Measurements from ENCODE around the gene PSIP1.

The PSIP1 gene

GRCh38 chr9:15480028-15480427 is 30.7 kb downstream of the PSIP1 start:
- H3K9me3 ChIP-seq (ENCODE audit: insufficient read depth, low read length, severe bottlenecking) = no peaks in the 10 kb centered on the region
- H3K4me2 ChIP-seq (ENCODE audit: insufficient read depth, low read length) = no peak overlapping the region
- no peaks in the 10 kb centered on the region for H3K4me1 ChIP-seq (ENCODE audit: insufficient read depth, low read length)
- H3K36me3 ChIP-seq (ENCODE audit: insufficient read depth, low read length) = peaks cover 83% of the 10 kb centered on the region
- TF ChIP-seq EZH2 (IDR thresholded peaks at IDR 0.05; ENCODE audit: borderline replicate concordance, low read depth, low read length, severe bottlenecking) = no peak
- TF ChIP-seq, protein P1, sequence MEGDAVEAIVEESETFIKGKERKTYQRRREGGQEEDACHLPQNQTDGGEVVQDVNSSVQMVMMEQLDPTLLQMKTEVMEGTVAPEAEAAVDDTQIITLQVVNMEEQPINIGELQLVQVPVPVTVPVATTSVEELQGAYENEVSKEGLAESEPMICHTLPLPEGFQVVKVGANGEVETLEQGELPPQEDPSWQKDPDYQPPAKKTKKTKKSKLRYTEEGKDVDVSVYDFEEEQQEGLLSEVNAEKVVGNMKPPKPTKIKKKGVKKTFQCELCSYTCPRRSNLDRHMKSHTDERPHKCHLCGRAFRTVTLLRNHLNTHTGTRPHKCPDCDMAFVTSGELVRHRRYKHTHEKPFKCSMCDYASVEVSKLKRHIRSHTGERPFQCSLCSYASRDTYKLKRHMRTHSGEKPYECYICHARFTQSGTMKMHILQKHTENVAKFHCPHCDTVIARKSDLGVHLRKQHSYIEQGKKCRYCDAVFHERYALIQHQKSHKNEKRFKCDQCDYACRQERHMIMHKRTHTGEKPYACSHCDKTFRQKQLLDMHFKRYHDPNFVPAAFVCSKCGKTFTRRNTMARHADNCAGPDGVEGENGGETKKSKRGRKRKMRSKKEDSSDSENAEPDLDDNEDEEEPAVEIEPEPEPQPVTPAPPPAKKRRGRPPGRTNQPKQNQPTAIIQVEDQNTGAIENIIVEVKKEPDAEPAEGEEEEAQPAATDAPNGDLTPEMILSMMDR (IDR thresholded peaks at IDR 0.05; ENCODE audit: borderline replicate concordance, extremely low read depth, low read length, poor library complexity, severe bottlenecking) = no peak
- no peaks in the 10 kb centered on the region for H3K27me3 ChIP-seq (ENCODE audit: insufficient read depth, low read length, poor library complexity)
- no peak for DNase-seq
- no peak overlapping the region for H3K27ac ChIP-seq (ENCODE audit: low read length)
- H3K79me2 ChIP-seq (ENCODE audit: insufficient read depth, low read length) = peaks cover 38% of the 10 kb centered on the region
- no peak for ATAC-seq (ENCODE audit: insufficient read depth, low read depth)
- H3K4me3 ChIP-seq (ENCODE audit: low read depth in 1 of 2, low read length in 2 of 2) = no peak overlapping the region
- peaks cover 12% of the 10 kb centered on the region; the same call in 1 of the 2 replicates for H4K20me1 ChIP-seq (ENCODE audit: insufficient read depth, low read length)
- no peak overlapping the region for H2AFZ ChIP-seq (ENCODE audit: low read depth, low read length)
- no peak overlapping the region for H3K9ac ChIP-seq (ENCODE audit: low read depth, low read length)

GRCh38 chr9:15475923-15476536 is 34.7 kb downstream of the PSIP1 start:
- Histone ChIP-seq H3K9ac (ENCODE audit: low read depth, low read length) (no peak overlapping the region), H3K4me2 (ENCODE audit: insufficient read depth, low read length) (no peak overlapping the region), H3K36me3 (ENCODE audit: insufficient read depth, low read length) (peaks cover 87% of the 10 kb centered on the region), H3K4me1 (ENCODE audit: insufficient read depth, low read length) (no peaks in the 10 kb centered on the region), H3K9me3 (ENCODE audit: insufficient read depth, low read length, severe bottlenecking) (no peaks in the 10 kb centered on the region), H4K20me1 (ENCODE audit: insufficient read depth, low read length) (no peaks in the 10 kb centered on the region; the same call in 1 of the 2 replicates), H2AFZ (ENCODE audit: low read depth, low read length) (no peak overlapping the region), H3K27me3 (ENCODE audit: insufficient read depth, low read length, poor library complexity) (no peaks in the 10 kb centered on the region), H3K4me3 (ENCODE audit: low read depth in 1 of 2, low read length in 2 of 2) (no peak overlapping the region), H3K79me2 (ENCODE audit: insufficient read depth, low read length) (peaks cover 15% of the 10 kb centered on the region; the same call in 1 of the 2 replicates), H3K27ac (ENCODE audit: low read length) (no peak overlapping the region)
- no peak for ATAC-seq (ENCODE audit: insufficient read depth, low read depth)
- no peak for DNase-seq
- no peak for TF ChIP-seq EZH2 (IDR thresholded peaks at IDR 0.05; ENCODE audit: borderline replicate concordance, low read depth, low read length, severe bottlenecking)
- TF ChIP-seq, protein P1 (IDR thresholded peaks at IDR 0.05; ENCODE audit: borderline replicate concordance, extremely low read depth, low read length, poor library complexity, severe bottlenecking) = no peak

GRCh38 chr9:15469862-15470261 is 40.9 kb downstream of the PSIP1 start:
- no peak for TF ChIP-seq EZH2 (IDR thresholded peaks at IDR 0.05; ENCODE audit: borderline replicate concordance, low read depth, low read length, severe bottlenecking)
- TF ChIP-seq, protein P1 (IDR thresholded peaks at IDR 0.05; ENCODE audit: borderline replicate concordance, extremely low read depth, low read length, poor library complexity, severe bottlenecking) = no peak
- no peak overlapping the region for H3K4me3 ChIP-seq (ENCODE audit: low read depth in 1 of 2, low read length in 2 of 2)
- H3K36me3 ChIP-seq (ENCODE audit: insufficient read depth, low read length) = peaks cover 92% of the 10 kb centered on the region
- no peak overlapping the region for H2AFZ ChIP-seq (ENCODE audit: low read depth, low read length)
- no peak overlapping the region for H3K9ac ChIP-seq (ENCODE audit: low read depth, low read length)
- no peaks in the 10 kb centered on the region for H3K9me3 ChIP-seq (ENCODE audit: insufficient read depth, low read length, severe bottlenecking)
- H3K27me3 ChIP-seq (ENCODE audit: insufficient read depth, low read length, poor library complexity) = no peaks in the 10 kb centered on the region
- H3K79me2 ChIP-seq (ENCODE audit: insufficient read depth, low read length) = no peaks in the 10 kb centered on the region
- no peak overlapping the region for H3K27ac ChIP-seq (ENCODE audit: low read length)
- no peak for DNase-seq
- no peak overlapping the region for H3K4me2 ChIP-seq (ENCODE audit: insufficient read depth, low read length)
- no peak for ATAC-seq (ENCODE audit: insufficient read depth, low read depth)
- no peaks in the 10 kb centered on the region; the same call in 1 of the 2 replicates for H4K20me1 ChIP-seq (ENCODE audit: insufficient read depth, low read length)
- no peaks in the 10 kb centered on the region for H3K4me1 ChIP-seq (ENCODE audit: insufficient read depth, low read length)
